22Rv1 (cell line): ENCODE measurements around the gene SHBG.
A peak's percentile ranks its signal among the peaks of the same experiment; 100 is the strongest.

ENCODE experiments used
- H3K27ac ChIP-seq: fragments of 450-650 bp; 2 replicates; pipeline ENCODE4 v1.5.1; 2017
- CTCF ChIP-seq: fragments of 450-650 bp; IDR thresholded peaks from 2 replicates; pipeline ENCODE4 v1.5.1; 2017; ENCODE audit warnings: mild to moderate bottlenecking
- ZFX ChIP-seq: fragments of 450-650 bp; IDR thresholded peaks from 2 replicates; pipeline ENCODE4 v1.6.1; 2017; ENCODE audit warnings: antibody characterized with exemption, borderline replicate concordance

Gene SHBG

GRCh38 chr17:7629939-7630571 is at the start of gene SHBG:
Gene SHBG (plus strand): TSS chr17:7630135. CDS start chr17:7630173, 38 bp downstream.
- no peak for TF ChIP-seq CTCF
- H3K27ac ChIP-seq: no peak within 1 kb of the TSS

- H3K27ac ChIP-seq: peak overlapping the region; percentile 99
- TF ChIP-seq CTCF (no peak), ZFX (no peak)
Measured at GRCh38 chr17:7580604-7581575, 49.0 kb upstream of the SHBG start.

GRCh38 chr17:7582396-7583252 is 47.3 kb upstream of the SHBG start:
- TF ChIP-seq ZFX: no peak
- 0 out of 2 replicates have a peak, but pooled peaks have one; percentile 7 for TF ChIP-seq CTCF
- H3K27ac ChIP-seq: peak overlapping the region; percentile 99

- TF ChIP-seq CTCF (no peak), ZFX (no peak)
- peak within 1 kb of the TSS; percentile 99 for H3K27ac ChIP-seq
Measured at GRCh38 chr17:7583253-7584109, 46.5 kb upstream of the SHBG start, which contains the start of gene MPDU1. Gene MPDU1 (plus strand): TSS chr17:7583852. CDS start chr17:7583863, 11 bp downstream.

- TF ChIP-seq CTCF (peak; percentile 27), ZFX (no peak)
- no peak overlapping the region for H3K27ac ChIP-seq
Measured at GRCh38 chr17:7586673-7587419, 43.1 kb upstream of the SHBG start.
